HG03280 (cell line): ENCODE results near the gene POC1A.

ENCODE experiments used
- ATAC-seq: cut with Tn5 transposase; IDR thresholded peaks from one replicate; pipeline ENCODE4 v1.9.1; 2021; ENCODE audit warnings: mild to moderate bottlenecking, moderate library complexity; ENCODE audit not compliant: unreplicated experiment

POC1A gene

DNA sequence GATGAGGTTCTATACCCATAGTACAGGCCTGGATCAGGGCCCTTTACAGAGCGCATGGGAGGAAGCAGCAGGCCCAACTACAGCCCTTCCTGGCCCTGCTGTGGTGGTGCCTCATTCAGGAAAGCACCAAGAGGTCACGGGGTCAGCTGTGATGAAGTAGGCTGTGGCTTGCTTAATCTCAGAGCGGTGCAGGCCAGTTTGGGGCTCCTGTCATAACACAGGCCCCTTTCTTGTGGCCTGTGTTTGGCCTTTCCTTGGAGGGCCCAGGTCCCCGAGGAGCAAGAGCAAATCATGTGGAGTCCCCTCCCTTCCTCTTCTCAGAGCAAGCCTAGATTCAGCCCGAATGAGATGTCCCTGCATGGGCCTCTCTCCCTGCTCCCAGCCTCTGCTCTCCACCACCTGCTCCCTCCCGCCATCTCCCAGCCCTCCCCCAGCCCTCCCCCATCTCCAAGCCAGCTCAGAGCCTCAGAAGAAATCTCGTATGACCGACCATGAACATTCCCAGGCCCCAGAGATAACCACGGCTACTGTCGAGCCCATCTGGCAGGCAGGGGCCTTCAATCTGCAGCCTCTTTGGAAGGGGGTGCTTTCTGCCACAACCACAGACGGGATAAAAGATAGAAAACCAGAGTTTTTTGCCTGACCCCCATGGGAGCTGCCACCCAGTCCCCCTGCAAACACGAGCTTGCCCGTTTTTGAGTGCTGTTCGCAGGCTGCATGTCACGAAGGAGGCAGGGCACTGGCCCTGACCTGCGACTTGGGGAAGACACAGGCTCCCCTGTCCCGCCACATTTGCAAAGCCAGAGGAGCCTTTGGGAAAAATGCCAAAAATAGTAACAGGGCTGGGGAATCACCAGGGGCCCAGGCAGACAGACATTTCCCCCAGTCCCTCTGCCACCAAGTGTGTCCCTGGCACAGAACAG, 65.5 kb downstream of the POC1A start:
- ATAC-seq = no peak

DNA sequence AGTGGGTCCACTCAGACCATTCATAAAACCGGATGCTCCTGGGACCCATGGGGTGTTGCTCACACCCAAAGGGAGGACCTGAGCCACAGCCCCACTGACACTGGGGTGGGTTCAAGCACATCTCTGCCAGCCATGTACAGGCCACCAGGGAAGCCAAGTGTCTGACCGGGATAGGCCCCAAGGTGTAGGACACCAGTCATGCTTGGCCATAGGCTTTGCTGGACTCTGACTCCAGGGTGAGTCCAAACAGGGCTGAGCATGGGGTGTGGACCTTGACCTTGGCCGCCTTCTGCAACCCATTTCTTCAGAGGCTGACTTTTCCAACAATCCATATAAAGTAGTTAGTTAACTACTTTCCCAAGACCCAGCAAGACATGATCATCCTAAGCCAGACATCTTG, 66.5 kb downstream of the POC1A start:
- ATAC-seq = no peak

DNA sequence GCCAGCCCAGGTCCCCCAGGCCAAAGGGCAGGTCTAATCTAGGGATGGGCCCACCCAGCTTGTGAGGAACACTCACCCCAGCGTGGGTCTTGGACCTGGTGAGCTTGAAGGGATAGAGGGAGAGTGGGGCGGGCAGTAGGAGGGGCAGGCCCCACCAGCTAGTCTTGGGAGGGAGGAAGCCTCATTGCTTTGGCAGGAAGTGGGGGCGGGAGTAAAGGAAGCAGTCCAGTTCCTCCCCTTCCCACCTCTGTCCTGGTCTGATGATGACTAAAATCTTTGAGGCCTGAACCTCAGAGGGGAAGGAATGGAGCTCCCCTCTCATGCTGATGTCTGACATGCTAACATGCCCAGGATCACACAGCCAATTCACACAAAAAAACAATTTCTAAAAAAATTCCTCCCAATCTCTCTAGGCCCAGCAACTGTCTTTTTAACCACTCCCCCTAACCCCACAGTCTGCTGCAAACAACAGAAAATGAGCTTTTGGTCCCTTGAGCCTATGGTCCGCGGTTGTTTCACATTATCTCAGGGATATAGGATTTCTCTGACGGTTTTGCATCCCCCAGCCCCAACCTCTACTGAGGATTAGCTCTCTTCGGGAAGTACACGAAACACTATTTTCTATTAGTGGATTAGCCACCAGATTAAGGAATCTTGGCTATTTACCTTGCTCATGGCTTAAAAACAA, 67.1 kb downstream of the POC1A start:
- ATAC-seq = no peak

GRCh38 chr3:52086461-52086860, 67.8 kb downstream of the POC1A start:
- ATAC-seq = no peak

DNA sequence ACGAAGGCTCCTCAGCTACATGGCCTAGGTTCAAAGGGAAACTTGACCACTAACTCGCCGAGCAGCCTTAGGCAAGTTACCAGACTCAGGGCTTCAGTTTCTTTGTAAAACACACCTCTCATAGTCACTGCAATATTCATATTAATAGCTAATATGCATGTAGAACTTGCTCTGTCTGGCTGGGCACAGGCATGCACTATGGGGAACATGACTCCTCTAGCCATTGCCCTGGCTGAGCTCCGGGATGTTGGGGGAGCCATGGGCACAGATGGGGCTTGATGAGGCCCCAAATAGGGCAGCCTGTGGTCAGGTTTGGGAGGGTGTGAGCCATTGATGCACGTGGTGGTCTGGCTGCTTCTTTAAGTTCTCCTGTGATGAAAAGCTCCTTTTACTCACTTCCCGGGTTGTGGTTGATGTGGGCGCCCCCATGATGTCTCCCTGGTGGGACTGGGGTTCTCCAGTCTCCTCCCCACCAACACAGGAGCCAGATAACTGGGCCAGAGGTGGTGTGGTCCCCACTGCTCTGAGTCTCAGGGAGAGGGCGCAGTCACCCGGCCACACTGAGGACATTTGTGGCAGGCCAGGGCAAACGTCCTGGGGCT, 68.4 kb downstream of the POC1A start:
- no peak for ATAC-seq

DNA sequence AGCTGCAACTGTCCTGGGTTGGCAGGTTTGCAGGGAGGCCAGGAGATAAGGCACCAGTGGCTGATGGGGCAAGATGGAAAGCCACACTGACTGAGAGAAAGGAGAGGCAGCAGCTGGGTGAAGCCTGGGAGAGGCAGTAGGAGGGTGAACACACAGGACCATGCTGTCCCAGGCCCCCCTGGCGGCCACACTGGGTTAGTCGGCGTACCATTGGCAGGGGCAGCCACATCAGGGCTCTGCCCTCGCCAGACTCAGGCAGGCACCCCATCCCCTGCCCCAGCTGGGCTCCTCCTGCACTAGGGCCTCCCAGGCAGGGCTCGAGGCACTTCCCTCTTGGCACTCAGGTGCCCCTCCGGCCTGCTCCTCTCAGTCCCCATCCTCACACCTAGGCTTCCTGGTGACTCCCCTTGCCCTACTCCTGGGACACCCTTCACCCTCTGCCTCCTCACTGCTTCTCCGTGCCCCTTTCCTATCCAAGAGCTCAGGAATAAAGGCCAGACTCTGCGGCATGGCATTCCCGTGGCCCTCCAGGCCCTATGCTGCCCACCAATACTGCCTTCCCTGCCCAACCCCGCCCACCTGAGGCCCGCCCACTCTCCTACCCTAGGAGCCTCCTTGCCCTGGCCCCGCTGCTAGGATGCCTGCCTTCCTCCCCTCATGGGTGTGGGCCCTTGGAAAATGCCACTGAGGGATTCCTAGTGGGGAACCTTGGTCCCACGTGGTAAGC, 69.1 kb downstream of the POC1A start:
- ATAC-seq = no peak

- ATAC-seq = no peak
Observed at GRCh38 chr3:52084216-52084945, 69.8 kb downstream of the POC1A start.

DNA sequence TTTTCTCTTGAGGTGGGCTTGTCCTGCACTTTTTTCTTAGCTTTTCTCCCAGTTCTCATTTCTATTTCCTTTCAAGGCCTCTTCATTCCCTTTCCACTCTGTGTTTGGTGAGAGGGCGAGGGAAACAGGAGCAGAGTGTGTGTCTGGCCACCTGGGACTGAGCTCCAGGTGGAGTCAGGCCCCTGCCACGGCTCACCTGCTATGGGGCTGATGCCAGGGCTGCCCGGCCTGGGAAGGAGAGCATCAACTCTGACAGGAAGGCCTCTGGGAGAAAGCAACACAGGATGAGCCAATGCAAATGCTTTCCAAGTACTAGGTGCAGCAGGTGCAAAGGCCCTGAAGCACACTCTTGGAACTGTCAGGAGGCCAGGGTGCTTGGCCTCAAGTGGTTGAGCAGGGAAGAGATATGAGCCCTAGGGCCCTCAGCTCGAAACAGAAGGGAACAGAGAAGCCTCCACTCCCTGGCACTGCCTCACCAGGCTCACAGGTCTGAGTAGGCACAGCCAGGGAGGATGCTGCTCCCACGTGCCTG, 70.6 kb downstream of the POC1A start:
- ATAC-seq = no peak

DNA sequence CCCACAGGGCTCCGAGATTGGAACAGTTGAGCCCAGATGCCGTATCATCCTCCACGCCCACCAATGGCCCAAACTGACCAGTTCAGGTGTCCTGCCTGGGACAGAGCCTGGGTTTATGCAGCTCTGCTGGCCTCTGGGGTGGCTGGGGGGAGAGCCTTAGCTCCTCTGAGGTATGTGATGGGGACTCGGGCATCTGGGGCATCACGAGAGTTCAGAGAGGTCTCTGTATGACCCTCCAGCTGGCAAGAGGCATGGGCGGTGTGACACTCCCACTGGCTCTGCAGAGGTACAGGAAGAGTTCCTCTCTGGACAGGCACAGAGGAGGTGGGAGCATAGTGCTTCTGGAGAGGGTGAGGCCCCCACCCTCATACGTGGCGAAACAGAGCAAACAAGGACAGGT, 71.3 kb downstream of the POC1A start:
- ATAC-seq = no peak

GRCh38 chr3:52080830-52081719, 73.1 kb downstream of the POC1A start:
- ATAC-seq = no peak

DNA sequence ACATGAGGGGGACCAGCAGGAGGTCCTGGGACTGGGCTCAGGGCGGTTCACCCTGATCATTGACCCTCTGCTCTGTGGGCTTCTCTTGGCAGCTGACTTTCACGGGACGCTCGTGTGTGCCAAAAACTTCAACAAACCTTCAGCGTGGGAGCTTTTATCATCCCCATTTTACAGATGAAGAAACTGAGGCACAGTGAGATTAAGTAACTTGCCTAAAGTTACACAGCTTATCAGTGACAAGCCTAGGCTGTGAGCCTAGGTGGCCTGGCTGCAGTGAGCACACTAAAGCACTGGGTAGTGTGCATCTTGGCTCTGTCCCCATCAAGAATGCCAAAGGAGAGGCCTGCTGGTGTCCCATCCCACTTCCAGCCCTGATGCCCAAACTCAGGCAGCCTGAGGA, 74.3 kb downstream of the POC1A start:
- ATAC-seq = no peak

DNA sequence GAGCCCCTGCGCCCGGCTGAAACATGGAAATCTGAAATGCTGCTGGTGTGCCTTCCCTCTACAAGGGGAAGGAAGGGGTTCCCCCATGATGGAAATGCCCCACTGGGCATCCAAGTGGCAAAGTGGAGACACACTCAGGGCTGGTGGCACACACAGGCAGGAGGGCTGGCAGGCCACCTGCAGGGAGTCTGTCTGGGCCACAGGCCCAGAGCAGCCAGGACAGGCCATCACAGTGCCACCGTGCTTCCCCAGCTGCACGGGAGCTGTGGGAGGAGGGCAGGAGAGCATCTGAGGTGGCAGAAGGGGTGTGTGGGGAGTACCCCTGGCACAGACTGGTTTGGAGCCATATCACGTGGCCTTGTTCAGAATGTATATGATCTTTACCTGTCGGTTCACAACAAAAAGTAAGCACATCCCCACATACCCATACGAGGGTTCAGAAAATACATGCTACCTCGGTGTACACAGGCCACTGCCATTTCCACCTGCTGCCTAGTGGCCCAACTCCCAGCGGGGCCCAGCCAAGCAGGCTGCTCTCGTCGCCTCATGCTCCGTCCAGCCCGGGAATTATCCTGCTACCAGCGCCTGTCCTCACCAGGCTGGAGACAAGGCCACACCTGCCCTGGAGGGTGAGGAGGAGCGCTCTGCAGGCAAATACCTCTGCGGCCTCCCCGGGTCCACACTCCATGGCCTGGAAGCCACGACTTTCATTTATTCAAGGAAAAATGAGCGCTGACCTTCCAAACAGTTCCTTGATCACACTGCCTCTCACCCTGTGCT, 75.3 kb downstream of the POC1A start:
- no peak for ATAC-seq

GRCh38 chr3:52077925-52078324, 76.3 kb downstream of the POC1A start:
- no peak for ATAC-seq

GRCh38 chr3:52076896-52077780, 77.1 kb downstream of the POC1A start:
- no peak for ATAC-seq

- ATAC-seq = no peak
Observed at GRCh38 chr3:52073490-52073889, 80.7 kb downstream of the POC1A start.

GRCh38 chr3:52072471-52072870, 81.8 kb downstream of the POC1A start:
- ATAC-seq = no peak

DNA sequence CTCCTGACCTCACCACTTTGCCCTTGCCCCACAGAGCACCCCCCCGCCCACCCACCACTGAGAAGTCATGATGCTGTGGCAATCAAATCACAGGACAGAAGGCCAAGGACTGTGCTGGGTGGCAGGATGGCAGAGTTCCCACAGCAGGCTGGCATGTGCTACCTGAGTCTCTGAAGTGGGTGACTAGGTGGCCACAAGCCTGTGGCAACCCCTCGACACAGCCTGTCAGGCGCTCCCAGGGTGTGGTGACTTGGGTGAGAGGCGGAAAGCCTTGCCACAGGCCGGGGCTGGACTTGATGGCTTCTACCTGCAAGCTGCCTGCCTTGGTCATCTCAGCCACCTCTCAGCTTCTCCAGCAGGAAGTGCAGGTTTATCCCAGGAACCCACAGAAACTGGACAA, 82.2 kb downstream of the POC1A start:
- no peak for ATAC-seq
